ENCODE results near the gene MAN1A1. TPM values are rescaled to one million over a fixed set of nuclear protein-coding genes. Genes with fewer than 3 reads are reported as not detected.

Gene MAN1A1
- total and polyA plus RNA-seq, 4 donors, result 68.2 to 209 (median 148) TPM

- DNase-seq (ENCODE audit: low spot score), result no peak
- TF ChIP-seq EGR1 (IDR thresholded peaks at IDR 0.05; ENCODE audit: low read depth in 2 of 2), result no peak
- TF ChIP-seq RAD21 (IDR thresholded peaks at IDR 0.05), result no peak
- no peak for TF ChIP-seq JUND (IDR thresholded peaks at IDR 0.05)
These were observed 141.4 kb downstream of the MAN1A1 start for GRCh38 chr6:119207971-119208725.

GRCh38 chr6:119207327-119207726 is 142.2 kb downstream of the MAN1A1 start:
- Histone ChIP-seq H3K9ac (ENCODE audit: low read depth in 1 of 2, low read length in 2 of 2) (no peak overlapping the region), H3K4me3 (ENCODE audit: low read depth in 1 of 3, low read length in 3 of 3) (no peak overlapping the region), H3K4me1 (ENCODE audit: control insufficient read depth in 4 of 4, insufficient read depth in 4 of 4, low read length in 3 of 4) (peaks cover 11 to 25% (median 16%) of the 10 kb centered on the region in 4 donors), H3K27ac (ENCODE audit: low read depth in 1 of 2, low read length in 2 of 2) (no peak overlapping the region), H3K27me3 (ENCODE audit: control insufficient read depth in 4 of 4, insufficient read depth in 4 of 4, low read length in 3 of 4) (no peaks in the 10 kb centered on the region), H3K9me3 (ENCODE audit: control insufficient read depth in 4 of 4, low read length in 3 of 4) (no peaks in the 10 kb centered on the region), H3K36me3 (ENCODE audit: control insufficient read depth in 4 of 4, insufficient read depth in 3 of 4, low read depth in 1 of 4, low read length in 3 of 4) (peaks cover 5 to 23% (median 20%) of the 10 kb centered on the region in 4 donors)
- no peak for DNase-seq (ENCODE audit: low spot score)
- TF ChIP-seq CTCF (IDR thresholded peaks at IDR 0.05; ENCODE audit: low read depth, low read length, missing input control) (no peak), YY1 (IDR thresholded peaks at IDR 0.05) (no peak), RAD21 (IDR thresholded peaks at IDR 0.05) (no peak), FOXA1 (IDR thresholded peaks at IDR 0.05) (no peak), EGR1 (IDR thresholded peaks at IDR 0.05; ENCODE audit: low read depth in 2 of 2) (no peak), NR2F2 (IDR thresholded peaks at IDR 0.05) (no peak), MAX (IDR thresholded peaks at IDR 0.05) (no peak), HNF4G (IDR thresholded peaks at IDR 0.05) (no peak), HNF4A (conservative IDR thresholded peaks at IDR 0.05) (no peak), JUND (IDR thresholded peaks at IDR 0.05) (no peak), RXRA (IDR thresholded peaks at IDR 0.05) (no peak)
- WGBS, result 97% methylated on average over 2 of the region's 2 CpGs

More at GRCh38 chr6:119207971-119208725, 141.4 kb downstream of the MAN1A1 start:
- Histone ChIP-seq H3K36me3 (ENCODE audit: control insufficient read depth in 4 of 4, insufficient read depth in 3 of 4, low read depth in 1 of 4, low read length in 3 of 4) (peaks cover 5 to 15% (median 12%) of the 10 kb centered on the region in 4 donors), H3K9ac (ENCODE audit: low read depth in 1 of 2, low read length in 2 of 2) (no peak overlapping the region), H3K9me3 (ENCODE audit: control insufficient read depth in 4 of 4, low read length in 3 of 4) (no peaks in the 10 kb centered on the region), H3K4me1 (ENCODE audit: control insufficient read depth in 4 of 4, insufficient read depth in 4 of 4, low read length in 3 of 4) (peaks cover 11 to 25% (median 16%) of the 10 kb centered on the region in 4 donors), H3K4me3 (ENCODE audit: low read depth in 1 of 3, low read length in 3 of 3) (no peak overlapping the region), H3K27me3 (ENCODE audit: control insufficient read depth in 4 of 4, insufficient read depth in 4 of 4, low read length in 3 of 4) (no peaks in the 10 kb centered on the region), H3K27ac (ENCODE audit: low read depth in 1 of 2, low read length in 2 of 2) (no peak overlapping the region)
- 89% methylated on average over 2 of the region's 2 CpGs for WGBS

- DNase-seq (ENCODE audit: low spot score), result no peak
- no peak overlapping the region for H3K9ac ChIP-seq (ENCODE audit: low read depth in 1 of 2, low read length in 2 of 2)
- WGBS, result 88% methylated on average over 7 of the region's 7 CpGs
- TF ChIP-seq JUND (IDR thresholded peaks at IDR 0.05) (no peak), MAX (IDR thresholded peaks at IDR 0.05) (no peak), HNF4A (conservative IDR thresholded peaks at IDR 0.05) (no peak), YY1 (IDR thresholded peaks at IDR 0.05) (no peak), ATF3 (IDR thresholded peaks at IDR 0.05) (no peak), HNF4G (IDR thresholded peaks at IDR 0.05) (no peak), FOXA2 (IDR thresholded peaks at IDR 0.05) (no peak), RXRA (IDR thresholded peaks at IDR 0.05) (no peak), RAD21 (IDR thresholded peaks at IDR 0.05) (no peak), SP1 (IDR thresholded peaks at IDR 0.05) (no peak), REST (IDR thresholded peaks at IDR 0.05) (no peak), GABPA (IDR thresholded peaks at IDR 0.05 in 1 of 2, conservative IDR thresholded peaks at IDR 0.05 in 1 of 2) (no peak), FOXA1 (IDR thresholded peaks at IDR 0.05) (no peak), CTCF (IDR thresholded peaks at IDR 0.05; ENCODE audit: low read depth, low read length, missing input control) (no peak), EGR1 (IDR thresholded peaks at IDR 0.05; ENCODE audit: low read depth in 2 of 2) (no peak)
These were observed 143.5 kb downstream of the MAN1A1 start for GRCh38 chr6:119205911-119206618.

More at GRCh38 chr6:119205911-119206618, 143.5 kb downstream of the MAN1A1 start:
- no peaks in the 10 kb centered on the region for H3K27me3 ChIP-seq (ENCODE audit: control insufficient read depth in 4 of 4, insufficient read depth in 4 of 4, low read length in 3 of 4)
- no peak overlapping the region for H3K27ac ChIP-seq (ENCODE audit: low read depth in 1 of 2, low read length in 2 of 2)
- peaks cover 5 to 31% (median 25%) of the 10 kb centered on the region in 4 donors for H3K36me3 ChIP-seq (ENCODE audit: control insufficient read depth in 4 of 4, insufficient read depth in 3 of 4, low read depth in 1 of 4, low read length in 3 of 4)
- H3K4me3 ChIP-seq (ENCODE audit: low read depth in 1 of 3, low read length in 3 of 3), result no peak overlapping the region
- peaks cover 8 to 23% (median 16%) of the 10 kb centered on the region in 4 donors for H3K4me1 ChIP-seq (ENCODE audit: control insufficient read depth in 4 of 4, insufficient read depth in 4 of 4, low read length in 3 of 4)
- H3K9me3 ChIP-seq (ENCODE audit: control insufficient read depth in 4 of 4, low read length in 3 of 4), result no peaks in the 10 kb centered on the region

All from liver (tissue), 9 donors.